Measurements from ENCODE around the gene CGB1.
"Not testable (repeated sequence)": the region's sequence is repeated elsewhere in the genome, so short reads cannot be mapped to it uniquely, and the experiment has no call there.

CGB1 gene

DNA sequence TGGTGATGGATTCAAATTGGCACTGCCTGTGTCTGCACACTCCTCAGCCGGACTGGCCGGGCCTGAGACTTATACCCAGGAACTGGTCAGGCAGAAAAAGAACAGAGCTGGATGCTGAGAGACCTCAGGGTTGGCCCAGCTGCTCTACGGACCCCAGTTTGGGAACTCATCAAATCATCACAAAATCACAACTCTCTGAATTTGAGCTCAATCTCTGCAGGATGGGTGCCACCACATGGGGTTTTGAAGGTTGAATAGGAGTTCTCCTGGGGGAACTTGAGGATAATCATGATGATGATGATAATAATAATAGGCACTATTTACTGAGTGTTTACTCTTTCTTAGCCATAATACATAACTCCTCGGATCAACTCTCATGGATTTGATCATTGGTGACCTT is 6.0 kb upstream of the CGB1 start:
- not testable (repeated sequence) for H3K9me3 ChIP-seq (ENCODE audit: control insufficient read depth in 5 of 5, low read length in 5 of 5); H3K27ac ChIP-seq (ENCODE audit: low read depth, low read length); H3K4me3 ChIP-seq (ENCODE audit: low read depth in 1 of 5, low read length in 5 of 5); H3K9ac ChIP-seq (ENCODE audit: low read length in 5 of 5); H3K27me3 ChIP-seq (ENCODE audit: control insufficient read depth in 5 of 5, insufficient read depth in 4 of 5, low read length in 5 of 5); H3K4me1 ChIP-seq (ENCODE audit: control insufficient read depth in 5 of 5, insufficient read depth in 5 of 5, low read length in 5 of 5); H3K36me3 ChIP-seq (ENCODE audit: control insufficient read depth in 5 of 5, insufficient read depth in 5 of 5, low read length in 5 of 5)

- no peaks in the 10 kb centered on the region for H3K36me3 ChIP-seq (ENCODE audit: control insufficient read depth in 5 of 5, insufficient read depth in 5 of 5, low read length in 5 of 5)
- H3K4me3 ChIP-seq (ENCODE audit: low read depth in 1 of 5, low read length in 5 of 5): no peak overlapping the region
- no peaks in the 10 kb centered on the region for H3K9me3 ChIP-seq (ENCODE audit: control insufficient read depth in 5 of 5, low read length in 5 of 5)
- H3K9ac ChIP-seq (ENCODE audit: low read length in 5 of 5): no peak overlapping the region
- no peaks in the 10 kb centered on the region for H3K4me1 ChIP-seq (ENCODE audit: control insufficient read depth in 5 of 5, insufficient read depth in 5 of 5, low read length in 5 of 5)
- H3K27me3 ChIP-seq (ENCODE audit: control insufficient read depth in 5 of 5, insufficient read depth in 4 of 5, low read length in 5 of 5): no peaks in the 10 kb centered on the region
- H3K27ac ChIP-seq (ENCODE audit: low read depth, low read length): no peak overlapping the region
Measured at GRCh38 chr19:49042177-49042576, 5.5 kb upstream of the CGB1 start.

DNA sequence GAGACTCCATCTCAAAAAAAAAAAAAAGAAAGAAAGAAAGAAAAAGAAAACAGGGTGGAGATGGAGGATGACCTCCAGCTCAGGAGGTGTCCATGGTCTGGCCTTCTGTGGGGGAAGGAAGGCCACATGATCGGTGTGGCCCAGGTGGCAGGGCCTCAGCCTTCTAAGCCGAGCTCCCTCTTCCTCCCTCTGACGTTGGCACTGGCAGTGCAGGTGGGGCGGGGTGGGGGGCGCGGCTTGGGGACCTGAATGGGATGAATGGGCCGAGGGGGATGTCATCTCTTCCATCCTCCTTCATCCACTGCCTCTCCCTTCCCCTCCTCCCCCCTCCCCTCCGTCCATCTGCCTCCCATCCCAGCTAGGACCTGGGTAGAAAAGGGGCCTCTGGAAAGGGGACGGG is 3.0 kb upstream of the CGB1 start:
- not testable (repeated sequence) for H3K9me3 ChIP-seq (ENCODE audit: control insufficient read depth in 5 of 5, low read length in 5 of 5); H3K4me3 ChIP-seq (ENCODE audit: low read depth in 1 of 5, low read length in 5 of 5); H3K36me3 ChIP-seq (ENCODE audit: control insufficient read depth in 5 of 5, insufficient read depth in 5 of 5, low read length in 5 of 5); H3K4me1 ChIP-seq (ENCODE audit: control insufficient read depth in 5 of 5, insufficient read depth in 5 of 5, low read length in 5 of 5); H3K27me3 ChIP-seq (ENCODE audit: control insufficient read depth in 5 of 5, insufficient read depth in 4 of 5, low read length in 5 of 5); H3K27ac ChIP-seq (ENCODE audit: low read depth, low read length); H3K9ac ChIP-seq (ENCODE audit: low read length in 5 of 5)

DNA sequence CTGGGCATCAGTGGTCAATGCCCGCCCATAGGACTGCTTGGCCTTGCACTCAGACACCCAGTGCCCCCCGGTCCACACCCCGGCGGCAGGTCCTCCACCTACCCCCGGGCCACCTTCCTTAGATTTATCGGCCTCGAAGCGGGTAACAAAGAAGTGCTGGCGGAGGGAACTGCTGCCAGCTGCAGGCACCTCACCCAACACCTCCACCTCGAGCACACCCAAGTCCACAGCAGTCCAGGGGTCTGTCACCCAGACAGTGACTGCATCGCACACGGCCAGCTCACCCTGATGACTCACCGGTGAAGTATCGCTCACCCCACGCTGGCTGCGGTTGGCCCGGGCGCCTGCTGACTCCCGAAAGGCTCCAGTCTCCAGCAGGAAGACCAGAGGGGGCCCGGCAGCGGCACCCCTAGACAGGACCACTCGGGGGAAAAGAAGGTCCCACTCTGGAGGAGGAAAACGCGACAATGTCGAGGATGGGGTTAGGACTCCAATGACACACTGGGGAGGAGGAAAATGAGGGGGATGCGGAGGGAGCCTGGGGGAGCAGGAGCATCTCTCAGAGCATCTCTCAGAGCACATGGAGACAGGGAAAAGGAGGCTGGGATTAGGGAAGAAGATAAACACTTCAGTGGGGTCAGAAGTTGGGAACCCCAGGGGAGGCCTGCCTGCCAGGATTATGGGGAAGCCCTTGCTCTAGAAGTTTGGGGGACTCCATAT is 2.0 kb upstream of the CGB1 start:
- H3K9me3 ChIP-seq (ENCODE audit: control insufficient read depth in 5 of 5, low read length in 5 of 5); H3K4me1 ChIP-seq (ENCODE audit: control insufficient read depth in 5 of 5, insufficient read depth in 5 of 5, low read length in 5 of 5); H3K36me3 ChIP-seq (ENCODE audit: control insufficient read depth in 5 of 5, insufficient read depth in 5 of 5, low read length in 5 of 5); H3K27ac ChIP-seq (ENCODE audit: low read depth, low read length); H3K9ac ChIP-seq (ENCODE audit: low read length in 5 of 5); H3K27me3 ChIP-seq (ENCODE audit: control insufficient read depth in 5 of 5, insufficient read depth in 4 of 5, low read length in 5 of 5); H3K4me3 ChIP-seq (ENCODE audit: low read depth in 1 of 5, low read length in 5 of 5): not testable (repeated sequence)

- not testable (repeated sequence) for H3K4me1 ChIP-seq (ENCODE audit: control insufficient read depth in 5 of 5, insufficient read depth in 5 of 5, low read length in 5 of 5); H3K9ac ChIP-seq (ENCODE audit: low read length in 5 of 5); H3K36me3 ChIP-seq (ENCODE audit: control insufficient read depth in 5 of 5, insufficient read depth in 5 of 5, low read length in 5 of 5); H3K27me3 ChIP-seq (ENCODE audit: control insufficient read depth in 5 of 5, insufficient read depth in 4 of 5, low read length in 5 of 5); H3K9me3 ChIP-seq (ENCODE audit: control insufficient read depth in 5 of 5, low read length in 5 of 5); H3K4me3 ChIP-seq (ENCODE audit: low read depth in 1 of 5, low read length in 5 of 5); H3K27ac ChIP-seq (ENCODE audit: low read depth, low read length)
Measured at GRCh38 chr19:49038111-49038510, 1.4 kb upstream of the CGB1 start.

DNA sequence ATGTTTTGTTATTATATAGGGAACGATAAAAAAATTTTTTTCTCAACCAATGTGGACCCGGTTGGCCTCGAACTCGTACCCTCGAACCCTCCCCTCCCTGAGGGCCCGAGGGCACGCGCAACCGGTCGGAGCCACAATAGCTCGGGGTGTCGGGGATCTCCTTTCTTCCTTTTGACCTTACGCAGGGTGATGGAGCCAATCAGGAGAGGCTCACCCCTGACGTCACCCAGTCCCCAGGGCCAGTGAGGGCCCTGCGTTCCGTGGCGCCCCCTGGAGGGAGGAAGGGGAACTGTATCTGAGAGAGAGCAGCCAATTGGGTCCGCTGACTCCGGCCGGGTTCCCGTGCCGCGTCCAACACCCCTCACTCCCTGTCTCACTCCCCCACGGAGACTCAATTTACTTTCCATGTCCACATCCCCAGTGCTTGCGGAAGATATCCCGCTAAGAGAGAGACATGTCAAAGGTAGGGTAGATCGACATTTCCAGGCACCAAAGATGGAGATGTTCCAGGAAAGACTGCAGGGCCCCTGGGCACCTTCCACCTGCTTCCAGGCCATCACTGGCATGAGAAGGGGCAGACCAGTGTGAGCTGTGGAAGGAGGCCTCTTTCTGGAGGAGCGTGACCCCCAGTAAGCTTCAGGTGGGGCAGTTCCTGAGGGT is 4.9 kb downstream of the CGB1 start, which contains the start of gene CGB2:
Gene CGB2, plus strand, starts transcription at position 249 of the 660 bp plus-strand sequence. Its CDS starts 206 bp downstream, at position 455.
- H3K27ac ChIP-seq (ENCODE audit: low read depth, low read length); H3K9me3 ChIP-seq (ENCODE audit: control insufficient read depth in 5 of 5, low read length in 5 of 5); H3K36me3 ChIP-seq (ENCODE audit: control insufficient read depth in 5 of 5, insufficient read depth in 5 of 5, low read length in 5 of 5); H3K9ac ChIP-seq (ENCODE audit: low read length in 5 of 5); H3K4me1 ChIP-seq (ENCODE audit: control insufficient read depth in 5 of 5, insufficient read depth in 5 of 5, low read length in 5 of 5); H3K4me3 ChIP-seq (ENCODE audit: low read depth in 1 of 5, low read length in 5 of 5); H3K27me3 ChIP-seq (ENCODE audit: control insufficient read depth in 5 of 5, insufficient read depth in 4 of 5, low read length in 5 of 5): not testable (repeated sequence)

DNA sequence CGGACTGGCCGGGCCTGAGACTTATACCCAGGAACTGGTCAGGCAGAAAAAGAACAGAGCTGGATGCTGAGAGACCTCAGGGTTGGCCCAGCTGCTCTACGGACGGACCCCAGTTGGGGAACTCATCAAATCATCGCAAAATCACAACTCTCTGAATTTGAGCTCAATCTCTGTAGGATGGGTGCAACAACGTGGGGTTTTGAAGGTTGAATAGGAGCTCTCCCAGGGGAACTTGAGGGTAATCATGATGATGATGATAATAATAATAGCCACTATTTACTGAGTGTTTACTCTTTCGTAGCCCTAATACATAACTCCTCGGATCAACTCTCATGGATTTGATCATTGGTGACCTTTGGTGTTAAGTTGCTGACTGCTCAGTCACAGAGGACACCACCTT is 6.4 kb downstream of the CGB1 start:
- not testable (repeated sequence) for H3K4me3 ChIP-seq (ENCODE audit: low read depth in 1 of 5, low read length in 5 of 5); H3K36me3 ChIP-seq (ENCODE audit: control insufficient read depth in 5 of 5, insufficient read depth in 5 of 5, low read length in 5 of 5); H3K27me3 ChIP-seq (ENCODE audit: control insufficient read depth in 5 of 5, insufficient read depth in 4 of 5, low read length in 5 of 5); H3K9ac ChIP-seq (ENCODE audit: low read length in 5 of 5); H3K9me3 ChIP-seq (ENCODE audit: control insufficient read depth in 5 of 5, low read length in 5 of 5); H3K4me1 ChIP-seq (ENCODE audit: control insufficient read depth in 5 of 5, insufficient read depth in 5 of 5, low read length in 5 of 5); H3K27ac ChIP-seq (ENCODE audit: low read depth, low read length)

GRCh38 chr19:49029749-49030148 is 6.9 kb downstream of the CGB1 start:
- H3K27me3 ChIP-seq (ENCODE audit: control insufficient read depth in 5 of 5, insufficient read depth in 4 of 5, low read length in 5 of 5); H3K36me3 ChIP-seq (ENCODE audit: control insufficient read depth in 5 of 5, insufficient read depth in 5 of 5, low read length in 5 of 5); H3K4me3 ChIP-seq (ENCODE audit: low read depth in 1 of 5, low read length in 5 of 5); H3K27ac ChIP-seq (ENCODE audit: low read depth, low read length); H3K4me1 ChIP-seq (ENCODE audit: control insufficient read depth in 5 of 5, insufficient read depth in 5 of 5, low read length in 5 of 5); H3K9ac ChIP-seq (ENCODE audit: low read length in 5 of 5); H3K9me3 ChIP-seq (ENCODE audit: control insufficient read depth in 5 of 5, low read length in 5 of 5): not testable (repeated sequence)

- H3K36me3 ChIP-seq (ENCODE audit: control insufficient read depth in 5 of 5, insufficient read depth in 5 of 5, low read length in 5 of 5); H3K9ac ChIP-seq (ENCODE audit: low read length in 5 of 5); H3K4me3 ChIP-seq (ENCODE audit: low read depth in 1 of 5, low read length in 5 of 5); H3K9me3 ChIP-seq (ENCODE audit: control insufficient read depth in 5 of 5, low read length in 5 of 5); H3K27me3 ChIP-seq (ENCODE audit: control insufficient read depth in 5 of 5, insufficient read depth in 4 of 5, low read length in 5 of 5); H3K4me1 ChIP-seq (ENCODE audit: control insufficient read depth in 5 of 5, insufficient read depth in 5 of 5, low read length in 5 of 5); H3K27ac ChIP-seq (ENCODE audit: low read depth, low read length): not testable (repeated sequence)
Measured at GRCh38 chr19:49028686-49029085, 8.0 kb downstream of the CGB1 start.

DNA sequence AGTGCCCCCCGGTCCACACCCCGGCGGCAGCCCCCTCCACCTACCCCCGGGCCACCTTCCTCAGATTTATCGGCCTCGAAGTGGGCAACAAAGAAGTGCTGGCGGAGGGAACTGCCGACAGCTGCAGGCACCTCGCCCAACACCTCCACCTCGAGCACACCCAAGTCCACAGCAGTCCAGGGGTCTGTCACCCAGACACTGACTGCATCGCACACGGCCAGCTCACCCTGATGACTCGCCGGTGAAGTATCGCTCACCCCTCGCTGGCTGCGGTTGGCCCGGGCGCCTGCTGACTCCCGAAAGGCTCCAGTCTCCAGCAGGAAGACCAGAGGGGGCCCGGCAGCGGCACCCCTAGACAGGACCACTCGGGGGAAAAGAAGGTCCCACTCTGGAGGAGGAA is 11.1 kb downstream of the CGB1 start:
- not testable (repeated sequence) for H3K4me3 ChIP-seq (ENCODE audit: low read depth in 1 of 5, low read length in 5 of 5); H3K4me1 ChIP-seq (ENCODE audit: control insufficient read depth in 5 of 5, insufficient read depth in 5 of 5, low read length in 5 of 5); H3K36me3 ChIP-seq (ENCODE audit: control insufficient read depth in 5 of 5, insufficient read depth in 5 of 5, low read length in 5 of 5)

More for the DNA sequence above, 11.1 kb downstream of the CGB1 start:
- not testable (repeated sequence) for H3K27me3 ChIP-seq (ENCODE audit: control insufficient read depth in 5 of 5, insufficient read depth in 4 of 5, low read length in 5 of 5); H3K9ac ChIP-seq (ENCODE audit: low read length in 5 of 5); H3K9me3 ChIP-seq (ENCODE audit: control insufficient read depth in 5 of 5, low read length in 5 of 5); H3K27ac ChIP-seq (ENCODE audit: low read depth, low read length)
